Urothelium cell line (cell line): Measurements from ENCODE around the gene COQ10A.
"Not testable (repeated sequence)": the region's sequence is repeated elsewhere in the genome, so short reads cannot be mapped to it uniquely, and the experiment has no call there.

ENCODE experiments used
- DNase-seq: peaks from one replicate; pipeline ENCODE4 v3.0.0; 2011; ENCODE audit warnings: low spot score, mixed read lengths
- FAIRE-seq: peaks from 2 replicates; lab custom pipeline; 2011; peaks lifted over from hg19 to GRCh38; lab: Jason Lieb, UNC

Gene COQ10A

GRCh38 chr12:56242986-56243385, 23.8 kb upstream of the COQ10A start:
- DNase-seq = no peak
- no peak for FAIRE-seq

- no peak for DNase-seq
- FAIRE-seq = no peak
Measured at GRCh38 chr12:56243731-56244181, 23.0 kb upstream of the COQ10A start.

DNA sequence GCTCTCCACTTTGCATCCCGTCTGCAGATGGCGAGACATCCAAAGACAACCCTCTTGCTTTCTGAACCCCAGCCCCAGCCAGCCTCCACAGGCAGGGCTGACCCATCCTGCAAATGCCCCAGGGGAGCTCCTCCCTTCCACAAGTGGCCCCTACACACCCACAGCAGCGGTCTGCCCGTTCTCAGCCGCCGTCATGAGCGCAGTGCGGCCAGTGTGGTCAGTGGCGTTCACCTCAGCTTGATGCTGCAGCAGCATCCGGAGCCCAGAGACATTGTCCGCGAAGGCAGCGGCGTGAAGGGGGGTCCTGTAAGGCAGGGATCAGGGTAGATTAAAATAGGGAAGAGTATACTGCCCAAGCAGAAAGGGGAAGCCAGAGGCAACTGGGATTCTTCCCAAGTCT, 22.2 kb upstream of the COQ10A start:
- no peak for FAIRE-seq
- no peak for DNase-seq

GRCh38 chr12:56247923-56248322, 18.8 kb upstream of the COQ10A start:
- DNase-seq (no peak), FAIRE-seq (no peak)

- no peak for DNase-seq
- FAIRE-seq = no peak
Measured at GRCh38 chr12:56248711-56249110, 18.0 kb upstream of the COQ10A start.

DNA sequence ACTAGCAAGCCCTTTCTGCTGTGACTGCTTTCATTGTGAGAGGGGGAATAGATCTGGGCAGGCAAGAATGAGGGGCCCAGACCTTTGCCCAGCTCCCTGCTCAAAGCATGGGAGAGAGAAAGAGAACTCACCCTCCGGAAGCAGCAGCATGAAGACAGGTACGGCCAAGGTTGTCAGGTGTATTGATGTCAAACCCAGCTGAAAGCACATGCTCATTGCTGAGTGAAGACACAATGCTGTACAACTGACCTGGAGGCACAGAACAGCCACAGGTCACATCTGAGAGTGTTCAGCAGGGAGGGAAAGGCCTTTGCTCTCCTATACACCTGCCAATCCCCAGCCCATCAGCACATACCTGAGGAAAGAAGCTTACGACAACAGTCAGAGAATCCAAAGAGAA, 14.1 kb upstream of the COQ10A start:
- FAIRE-seq = no peak

GRCh38 chr12:56253091-56253490, 13.7 kb upstream of the COQ10A start:
- no peak for DNase-seq
- FAIRE-seq = no peak

More for the DNA sequence above, 14.1 kb upstream of the COQ10A start:
- no peak for DNase-seq

- FAIRE-seq = no peak
- DNase-seq = no peak
Measured at GRCh38 chr12:56255671-56256070, 11.1 kb upstream of the COQ10A start.

- FAIRE-seq = no peak
- DNase-seq = no peak
Measured at GRCh38 chr12:56256326-56256960, 10.3 kb upstream of the COQ10A start.

GRCh38 chr12:56257071-56257470, 9.7 kb upstream of the COQ10A start:
- DNase-seq (no peak), FAIRE-seq (no peak)

DNA sequence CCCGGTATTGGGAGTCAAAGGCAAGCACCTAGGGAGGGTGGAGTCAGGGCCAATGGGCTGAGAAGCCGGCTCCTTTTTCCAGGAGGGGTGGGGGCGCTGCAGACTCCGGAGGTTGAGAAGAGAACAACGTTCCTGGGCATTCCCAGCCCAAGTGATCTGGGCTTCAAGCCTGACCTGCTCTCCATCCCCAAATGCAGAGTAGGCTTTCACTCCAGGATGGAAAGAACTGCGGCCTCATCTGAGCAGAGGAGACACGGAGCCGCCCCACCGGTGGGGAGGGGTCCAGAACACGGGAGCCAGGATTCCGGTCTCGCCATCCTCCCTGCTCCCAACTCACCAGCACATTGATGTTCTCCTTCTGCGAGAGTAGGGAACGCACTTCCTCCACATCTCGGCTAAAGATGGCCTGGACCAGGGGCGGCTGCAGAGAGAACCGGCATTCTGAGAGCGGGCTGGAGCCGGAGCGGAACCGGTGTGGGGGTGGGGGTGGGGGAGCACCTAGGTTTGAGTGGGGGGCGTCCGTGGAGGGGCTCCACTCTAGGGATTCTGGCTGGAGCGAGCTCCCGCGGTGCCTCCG, 9.2 kb upstream of the COQ10A start:
- DNase-seq = peak; percentile 72
- no peak for FAIRE-seq

- DNase-seq (peak; percentile 94), FAIRE-seq (no peak)
Measured at GRCh38 chr12:56258068-56258819, 8.5 kb upstream of the COQ10A start, which contains the start of gene ANKRD52. ANKRD52 (minus strand) TSS chr12:56258384; CDS start chr12:56258269, 115 bp downstream.

GRCh38 chr12:56258820-56259183, 7.9 kb upstream of the COQ10A start:
- FAIRE-seq = no peak

GRCh38 chr12:56260380-56260779, 6.4 kb upstream of the COQ10A start:
- no peak for FAIRE-seq
- no peak for DNase-seq

More at GRCh38 chr12:56258820-56259183, 7.9 kb upstream of the COQ10A start:
- DNase-seq = no peak

- FAIRE-seq = no peak
- no peak for DNase-seq
Measured at GRCh38 chr12:56260921-56261320, 5.8 kb upstream of the COQ10A start.

DNA sequence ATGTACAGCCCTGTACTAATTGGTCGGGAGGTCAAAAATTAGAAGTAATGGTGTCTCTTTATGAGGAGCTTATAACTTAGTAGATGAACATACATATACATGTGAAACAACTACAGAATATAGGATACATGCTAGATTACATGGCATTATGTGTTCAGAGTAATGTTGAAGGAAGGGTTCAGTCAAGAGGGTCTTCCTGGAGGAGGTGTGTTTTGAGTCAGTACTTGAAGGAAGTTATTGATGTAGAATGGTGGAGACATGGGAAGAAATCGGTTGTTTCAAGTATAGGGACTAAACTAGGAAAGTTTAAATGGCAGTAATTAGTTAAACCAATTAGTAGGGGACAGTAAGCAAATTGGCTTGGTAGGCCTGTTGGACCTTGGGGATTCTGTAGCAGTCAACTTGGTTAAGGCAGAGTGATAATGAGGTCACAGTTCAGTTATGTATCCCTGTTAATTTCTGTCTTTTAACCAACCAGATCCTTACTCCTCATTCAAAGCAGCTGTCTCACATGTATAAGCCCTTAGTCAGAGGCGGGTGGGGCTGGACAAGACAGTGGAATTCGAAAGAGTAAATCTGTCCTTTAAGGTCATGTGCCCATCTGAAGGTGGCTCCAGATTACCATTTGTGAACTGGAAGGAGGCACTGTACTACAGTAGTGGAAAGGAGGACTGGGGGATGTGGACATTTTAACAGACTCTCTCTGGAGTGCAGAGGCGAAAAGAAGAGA, 5.1 kb upstream of the COQ10A start:
- DNase-seq (peak; percentile 74), FAIRE-seq (no peak)

GRCh38 chr12:56262955-56263354, 3.8 kb upstream of the COQ10A start:
- FAIRE-seq, DNase-seq: not testable (repeated sequence)

DNA sequence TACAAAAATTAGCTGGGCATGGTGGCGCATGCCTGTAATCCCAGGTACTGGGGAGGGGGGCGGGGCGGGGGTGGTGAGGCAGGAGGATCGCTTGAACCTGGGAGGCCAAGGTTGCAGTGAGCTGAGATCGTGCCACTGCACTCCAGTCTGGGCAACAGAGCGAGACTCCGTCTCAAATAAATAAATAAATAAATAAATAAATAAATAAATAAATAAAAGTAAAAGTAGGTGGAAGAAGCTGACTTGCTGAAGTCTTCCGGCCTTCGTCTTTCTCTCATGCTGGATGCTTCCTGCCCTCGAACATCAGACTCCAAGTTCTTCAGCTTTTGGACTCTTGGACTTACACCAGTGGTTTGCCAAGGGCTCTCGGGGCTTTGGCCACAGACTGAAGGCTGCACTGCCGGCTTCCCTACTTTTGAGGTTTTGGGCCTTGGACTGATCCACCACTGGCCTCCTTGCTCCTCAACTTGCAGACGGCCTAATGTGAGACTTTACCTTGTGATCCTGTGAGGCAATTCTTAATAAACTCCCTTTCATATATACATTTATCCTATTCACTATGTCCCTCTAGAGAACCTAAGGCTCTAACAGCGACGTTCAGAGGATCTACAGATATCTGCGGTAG, 562 bp upstream of the COQ10A start:
- FAIRE-seq, DNase-seq: not testable (repeated sequence)

GRCh38 chr12:56267443-56268071, 815 bp downstream of the COQ10A start:
- FAIRE-seq (no peak), DNase-seq (no peak)

DNA sequence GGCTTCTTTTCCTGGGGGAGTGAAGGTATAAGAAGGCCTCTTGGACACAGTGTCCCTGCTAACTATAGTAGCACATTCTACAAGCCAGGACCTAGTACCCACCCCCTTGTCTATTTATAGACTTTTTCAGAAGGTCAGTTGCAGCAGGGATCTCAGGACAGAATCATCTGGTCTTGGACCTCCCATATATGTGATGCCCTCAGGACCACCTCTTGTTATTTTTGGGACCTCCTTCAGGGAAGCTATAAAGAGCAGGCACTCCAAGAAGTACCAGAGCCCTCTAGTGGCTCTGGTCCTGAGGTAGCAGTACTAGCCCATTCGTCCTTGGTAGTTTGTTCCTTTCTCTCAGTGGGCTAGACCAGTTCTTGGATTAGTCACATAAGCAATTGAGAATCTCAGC, 4.3 kb downstream of the COQ10A start:
- no peak for FAIRE-seq
- DNase-seq = peak; percentile 24
